Progenitor cell of endocrine pancreas (in vitro differentiated cells): ENCODE data around the gene NEURL1. TPM values are rescaled to one million over a fixed set of nuclear protein-coding genes. Genes with fewer than 3 reads are reported as not detected.

Experiments used
- DNase-seq: peaks from one replicate; pipeline ENCODE4 v3.0.0; 2021; ENCODE audit warnings: low spot score; ENCODE audit not compliant: unreplicated experiment
- H3K27ac Mint-ChIP-seq: 2 replicates; pipeline ENCODE4 v1.8.0; 2021; ENCODE audit warnings: mild to moderate bottlenecking, moderate library complexity, mixed read lengths
- H3K27me3 Mint-ChIP-seq: 2 replicates; pipeline ENCODE4 v1.8.0; 2021; ENCODE audit warnings: mixed read lengths
- H3K36me3 Mint-ChIP-seq: 2 replicates; pipeline ENCODE4 v1.8.0; 2022; ENCODE audit warnings: mixed read lengths; ENCODE audit not compliant: insufficient read depth
- H3K4me1 Mint-ChIP-seq: 2 replicates; pipeline ENCODE4 v1.8.0; 2021; ENCODE audit warnings: low read depth, mixed read lengths
- H3K4me3 Mint-ChIP-seq: 2 replicates; pipeline ENCODE4 v1.8.0; 2021; ENCODE audit warnings: low read depth, mild to moderate bottlenecking, moderate library complexity, mixed read lengths
- H3K9me3 Mint-ChIP-seq: 2 replicates; pipeline ENCODE4 v1.8.0; 2021; ENCODE audit warnings: low read depth, mixed read lengths
- total RNA-seq: library from RNA; stranded (reverse); gene quantifications from 2 replicates; pipeline ENCODE4 v1.2.1, GENCODE V29; 2021
- TF ChIP-seq, protein P1 (sequence below): fragments of 200-600 bp; sonication (generic); IDR thresholded peaks from one replicate; pipeline ENCODE4 v1.5.0; 2021; ENCODE audit warnings: antibody characterized with exemption, mild to moderate bottlenecking; ENCODE audit not compliant: unreplicated experiment

The NEURL1 gene
- total RNA-seq, 1 donor from 2014 or later = 21.5 TPM

GRCh38 chr10:103510046-103510685 lies 16.7 kb downstream of the NEURL1 start:
- no peaks in the 10 kb centered on the region for H3K27me3 Mint-ChIP-seq
- TF ChIP-seq, protein P1, sequence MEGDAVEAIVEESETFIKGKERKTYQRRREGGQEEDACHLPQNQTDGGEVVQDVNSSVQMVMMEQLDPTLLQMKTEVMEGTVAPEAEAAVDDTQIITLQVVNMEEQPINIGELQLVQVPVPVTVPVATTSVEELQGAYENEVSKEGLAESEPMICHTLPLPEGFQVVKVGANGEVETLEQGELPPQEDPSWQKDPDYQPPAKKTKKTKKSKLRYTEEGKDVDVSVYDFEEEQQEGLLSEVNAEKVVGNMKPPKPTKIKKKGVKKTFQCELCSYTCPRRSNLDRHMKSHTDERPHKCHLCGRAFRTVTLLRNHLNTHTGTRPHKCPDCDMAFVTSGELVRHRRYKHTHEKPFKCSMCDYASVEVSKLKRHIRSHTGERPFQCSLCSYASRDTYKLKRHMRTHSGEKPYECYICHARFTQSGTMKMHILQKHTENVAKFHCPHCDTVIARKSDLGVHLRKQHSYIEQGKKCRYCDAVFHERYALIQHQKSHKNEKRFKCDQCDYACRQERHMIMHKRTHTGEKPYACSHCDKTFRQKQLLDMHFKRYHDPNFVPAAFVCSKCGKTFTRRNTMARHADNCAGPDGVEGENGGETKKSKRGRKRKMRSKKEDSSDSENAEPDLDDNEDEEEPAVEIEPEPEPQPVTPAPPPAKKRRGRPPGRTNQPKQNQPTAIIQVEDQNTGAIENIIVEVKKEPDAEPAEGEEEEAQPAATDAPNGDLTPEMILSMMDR = no peak

GRCh38 chr10:103510791-103511752 lies 17.6 kb downstream of the NEURL1 start:
- no peak overlapping the region for H3K4me3 Mint-ChIP-seq
- H3K27me3 Mint-ChIP-seq = no peaks in the 10 kb centered on the region
- no peak overlapping the region for H3K27ac Mint-ChIP-seq
- TF ChIP-seq, protein P1 = no peak
- H3K36me3 Mint-ChIP-seq = no peaks in the 10 kb centered on the region
- H3K9me3 Mint-ChIP-seq = no peaks in the 10 kb centered on the region
- DNase-seq = no peak
- H3K4me1 Mint-ChIP-seq = peaks cover 55% of the 10 kb centered on the region

More at GRCh38 chr10:103510046-103510685, 16.7 kb downstream of the NEURL1 start:
- no peaks in the 10 kb centered on the region for H3K36me3 Mint-ChIP-seq
- DNase-seq = no peak
- H3K4me3 Mint-ChIP-seq = no peak overlapping the region
- peaks cover 52% of the 10 kb centered on the region for H3K4me1 Mint-ChIP-seq
- no peaks in the 10 kb centered on the region for H3K9me3 Mint-ChIP-seq
- no peak overlapping the region for H3K27ac Mint-ChIP-seq

- Mint-ChIP-seq H3K27ac (peak overlapping the region; percentile 84), H3K4me3 (peak overlapping the region; percentile 20), H3K36me3 (no peaks in the 10 kb centered on the region), H3K27me3 (no peaks in the 10 kb centered on the region), H3K4me1 (peaks cover 50% of the 10 kb centered on the region), H3K9me3 (no peaks in the 10 kb centered on the region)
- DNase-seq = no peak
- TF ChIP-seq, protein P1 = no peak
Observed at GRCh38 chr10:103512166-103512565, 18.7 kb downstream of the NEURL1 start.

GRCh38 chr10:103512591-103513379 lies 19.3 kb downstream of the NEURL1 start:
- Mint-ChIP-seq H3K36me3 (no peaks in the 10 kb centered on the region), H3K4me1 (peaks cover 44% of the 10 kb centered on the region), H3K27me3 (no peaks in the 10 kb centered on the region), H3K4me3 (peak overlapping the region; percentile 20), H3K27ac (peak overlapping the region; percentile 84), H3K9me3 (no peaks in the 10 kb centered on the region)
- no peak for DNase-seq
- TF ChIP-seq, protein P1 = no peak
